Suprapubic skin (tissue), 3 donors: ENCODE data around the gene CMYA5.

ENCODE experiments used
- CTCF ChIP-seq, 2 donors: fragments of 200-600 bp in 1 of 2; fragments of 450-650 bp in 1 of 2; sonication (generic) in 1 of 2; IDR thresholded peaks; one replicate each; pipeline ENCODE4 v1.5.1; 2016 to 2019; ENCODE audit warnings: antibody characterized with exemption in 2 of 2, mild to moderate bottlenecking in 1 of 2, moderate library complexity in 1 of 2
- POLR2A ChIP-seq, 2 donors: fragments of 450-650 bp; IDR thresholded peaks; one replicate each; pipeline ENCODE4 v1.6.1; 2017; ENCODE audit warnings: antibody characterized with exemption in 2 of 2, mild to moderate bottlenecking in 2 of 2, moderate library complexity in 2 of 2

- no peak for TF ChIP-seq POLR2A (IDR thresholded peaks at IDR 0.05)
- no peak for TF ChIP-seq CTCF (IDR thresholded peaks at IDR 0.05)
Observed at GRCh38 chr5:79798893-79799590, 109.4 kb downstream of the CMYA5 start.
